Measurements from ENCODE around the gene IFNA13. TPM values are rescaled to one million over a fixed set of nuclear protein-coding genes. Genes with fewer than 3 reads are reported as not detected.
"Not testable (repeated sequence)": the region's sequence is repeated elsewhere in the genome, so short reads cannot be mapped to it uniquely, and the experiment has no call there.

Gene IFNA13
- total RNA-seq, 4 donors from 2014 or later, result not detected

GRCh38 chr9:21381448-21382339, 13.8 kb upstream of the IFNA13 start:
- WGBS, 2 donors, result 45 to 51% methylated on average over 5 of the region's 5 CpGs

GRCh38 chr9:21371467-21371866, 3.6 kb upstream of the IFNA13 start:
- H3K4me3 ChIP-seq (ENCODE audit: low read depth, poor library complexity, severe bottlenecking); intact Hi-C loops (cut with DNase I; ENCODE audit: low total_unique reads); DNase-seq (ENCODE audit: low spot score in 2 of 2): not testable (repeated sequence)
- WGBS, 2 donors, result 61 to 76% methylated on average over 4 of the region's 4 CpGs

More at GRCh38 chr9:21381448-21382339, 13.8 kb upstream of the IFNA13 start:
- no peak for DNase-seq (ENCODE audit: low spot score in 2 of 2)
- H3K4me3 ChIP-seq (ENCODE audit: low read depth, poor library complexity, severe bottlenecking), result no peak overlapping the region
- no peak for TF ChIP-seq CTCF (IDR thresholded peaks at IDR 0.05)
- no peak for TF ChIP-seq POLR2A (IDR thresholded peaks at IDR 0.05)
- intact Hi-C loops (cut with DNase I; ENCODE audit: low total_unique reads), result no loop called here

GRCh38 chr9:21367169-21367568, 688 bp downstream of the IFNA13 start:
- WGBS, 2 donors, result 83 to 85% methylated on average over 2 of the region's 2 CpGs
- DNase-seq (ENCODE audit: low spot score in 2 of 2); intact Hi-C loops (cut with DNase I; ENCODE audit: low total_unique reads); H3K4me3 ChIP-seq (ENCODE audit: low read depth, poor library complexity, severe bottlenecking): not testable (repeated sequence)

GRCh38 chr9:21362287-21362686, 5.6 kb downstream of the IFNA13 start:
- DNase-seq (ENCODE audit: low spot score in 2 of 2), result no peak
- intact Hi-C loops (cut with DNase I; ENCODE audit: low total_unique reads), result no loop called here
- no peak overlapping the region for H3K4me3 ChIP-seq (ENCODE audit: low read depth, poor library complexity, severe bottlenecking)
- no peak for TF ChIP-seq CTCF (IDR thresholded peaks at IDR 0.05)
- 91% methylated on average over 8 of the region's 8 CpGs for WGBS, 2 donors

GRCh38 chr9:21357479-21358460, 10.1 kb downstream of the IFNA13 start:
- TF ChIP-seq CTCF (IDR thresholded peaks at IDR 0.05) (no peak), POLR2A (IDR thresholded peaks at IDR 0.05) (no peak)
- H3K4me3 ChIP-seq (ENCODE audit: low read depth, poor library complexity, severe bottlenecking), result no peak overlapping the region
- no peak for DNase-seq (ENCODE audit: low spot score in 2 of 2)
- intact Hi-C loops (cut with DNase I; ENCODE audit: low total_unique reads), result no loop called here
- 51 to 59% methylated on average over 7 of the region's 7 CpGs for WGBS, 2 donors

GRCh38 chr9:21350787-21351186, 17.1 kb downstream of the IFNA13 start, which contains the start of gene IFNA6:
IFNA6 (minus strand) TSS chr9:21350887; CDS start chr9:21350887, 0 bp downstream.
- intact Hi-C loops (cut with DNase I; ENCODE audit: low total_unique reads), result no loop called here
- H3K4me3 ChIP-seq (ENCODE audit: low read depth, poor library complexity, severe bottlenecking), result no peak within 1 kb of the TSS
- TF ChIP-seq CTCF (IDR thresholded peaks at IDR 0.05), result no peak
- TF ChIP-seq POLR2A (IDR thresholded peaks at IDR 0.05), result no peak
- WGBS, 2 donors, result 84 to 95% methylated on average over 1 of the region's 1 CpG
- no peak for DNase-seq (ENCODE audit: low spot score in 2 of 2)

All from lower leg skin (tissue), 4 donors.